ENCODE results near the gene HIP1R.

DNA sequence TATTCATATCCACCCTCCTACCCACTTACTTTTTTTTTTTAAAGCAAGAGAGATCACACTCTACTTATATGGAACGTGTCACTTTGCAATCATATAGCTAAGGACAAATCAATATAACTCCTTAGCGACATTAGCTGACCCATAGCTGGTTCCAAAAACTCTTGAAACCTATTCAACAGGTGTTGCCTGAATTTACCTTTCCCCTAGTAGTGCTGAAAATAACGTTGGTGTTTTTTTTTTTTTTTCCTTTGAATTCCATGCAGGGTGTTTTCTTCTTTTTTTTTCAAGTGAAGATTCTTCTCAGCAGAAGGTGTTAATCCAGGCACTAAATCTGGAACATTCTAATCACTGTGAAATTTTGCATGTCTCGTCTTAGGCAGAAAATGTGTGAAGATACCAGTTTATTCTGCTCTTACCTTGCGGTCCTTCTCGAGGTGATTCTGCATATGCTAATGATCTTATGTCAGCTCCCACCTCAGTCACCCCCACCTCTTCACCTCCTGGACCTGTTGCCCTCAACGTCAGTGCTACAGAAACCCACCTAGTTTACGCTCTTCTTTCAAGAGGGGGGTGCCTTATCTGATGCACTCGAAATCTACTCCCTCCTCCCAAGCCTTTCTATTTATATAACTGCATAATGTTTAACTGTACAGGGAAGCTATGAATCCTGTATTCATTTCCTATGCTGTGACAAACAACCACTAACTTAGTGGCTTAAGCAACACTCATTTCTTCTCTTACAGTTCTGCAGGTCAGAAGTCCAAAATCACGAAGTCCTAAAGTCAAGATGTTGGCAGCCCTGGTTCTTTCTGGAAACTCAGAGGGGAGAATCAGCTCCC is 67.8 kb downstream of the HIP1R start:
- TF ChIP-seq EZH2 (IDR thresholded peaks at IDR 0.05; ENCODE audit: insufficient read depth, poor library complexity, severe bottlenecking): no peak
- no peak for TF ChIP-seq EZH2phosphoT487 (IDR thresholded peaks at IDR 0.05; ENCODE audit: insufficient read depth, low read depth)

All from GM23248 (cell line).